Neural progenitor cell (in vitro differentiated cells): ENCODE results near the gene PHLDA1.

Source experiments
- EZH2 ChIP-seq: fragments of 200-600 bp; sonication (generic); IDR thresholded peaks from 2 replicates; pipeline ENCODE4 v1.6.1; 2017; ENCODE audit warnings: antibody characterized with exemption, mild to moderate bottlenecking, moderate library complexity
- EZH2phosphoT487 ChIP-seq: fragments of 200-600 bp; sonication (generic); IDR thresholded peaks from 2 replicates; pipeline ENCODE4 v1.6.1; 2017; ENCODE audit warnings: antibody characterized with exemption
- TF ChIP-seq, protein P1 (sequence below): fragments of 200-600 bp; sonication (generic); IDR thresholded peaks from 2 replicates; pipeline ENCODE4 v1.5.1; 2017; ENCODE audit warnings: antibody characterized with exemption, mild to moderate bottlenecking

DNA sequence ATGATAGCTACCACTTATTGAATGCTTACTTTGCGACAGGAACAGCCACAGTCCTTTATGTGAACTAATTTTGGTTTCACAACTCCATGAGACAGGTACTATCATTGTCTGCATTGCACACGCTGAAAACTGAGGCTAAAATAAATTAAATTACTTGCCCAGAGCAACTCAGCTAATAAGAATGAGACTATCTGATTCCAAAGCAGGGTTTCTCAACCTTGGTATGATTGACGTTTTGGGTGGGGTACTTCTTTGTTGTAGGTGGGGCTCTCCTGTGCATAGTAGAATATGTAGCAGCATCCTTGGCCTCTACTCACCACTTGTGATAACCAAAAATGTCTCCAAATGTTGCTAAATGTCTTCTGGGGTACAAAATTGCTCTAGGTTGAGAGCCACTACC, 9.1 kb downstream of the PHLDA1 start:
- no peak for TF ChIP-seq EZH2
- TF ChIP-seq, protein P1, sequence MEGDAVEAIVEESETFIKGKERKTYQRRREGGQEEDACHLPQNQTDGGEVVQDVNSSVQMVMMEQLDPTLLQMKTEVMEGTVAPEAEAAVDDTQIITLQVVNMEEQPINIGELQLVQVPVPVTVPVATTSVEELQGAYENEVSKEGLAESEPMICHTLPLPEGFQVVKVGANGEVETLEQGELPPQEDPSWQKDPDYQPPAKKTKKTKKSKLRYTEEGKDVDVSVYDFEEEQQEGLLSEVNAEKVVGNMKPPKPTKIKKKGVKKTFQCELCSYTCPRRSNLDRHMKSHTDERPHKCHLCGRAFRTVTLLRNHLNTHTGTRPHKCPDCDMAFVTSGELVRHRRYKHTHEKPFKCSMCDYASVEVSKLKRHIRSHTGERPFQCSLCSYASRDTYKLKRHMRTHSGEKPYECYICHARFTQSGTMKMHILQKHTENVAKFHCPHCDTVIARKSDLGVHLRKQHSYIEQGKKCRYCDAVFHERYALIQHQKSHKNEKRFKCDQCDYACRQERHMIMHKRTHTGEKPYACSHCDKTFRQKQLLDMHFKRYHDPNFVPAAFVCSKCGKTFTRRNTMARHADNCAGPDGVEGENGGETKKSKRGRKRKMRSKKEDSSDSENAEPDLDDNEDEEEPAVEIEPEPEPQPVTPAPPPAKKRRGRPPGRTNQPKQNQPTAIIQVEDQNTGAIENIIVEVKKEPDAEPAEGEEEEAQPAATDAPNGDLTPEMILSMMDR = no peak
- TF ChIP-seq EZH2phosphoT487 = no peak
